Activated B cell treated with CpG ODN at 0.5 μM for 24 hours (primary cell): ENCODE measurements around the gene TBX6. TPM values are rescaled to one million over a fixed set of nuclear protein-coding genes. Genes with fewer than 3 reads are reported as not detected.

ENCODE experiments used
- ATAC-seq: fragments of 200-7000 bp; cut with Tn5 transposase; one replicate; pipeline ENCODE4 v1.10.0; 2021; ENCODE audit warnings: low read depth, mild to moderate bottlenecking, moderate library complexity
- CTCF ChIA-PET: fragments of 350-600 bp; sonication (Branson Sonifier 250); formaldehyde crosslinking; loops from one replicate; lab custom pipeline; 2021; ENCODE audit warnings: antibody characterized with exemption; lab: Charles Lee
- POLR2A ChIA-PET: fragments of 350-600 bp; sonication (Branson Sonifier 250); formaldehyde crosslinking; loops from one replicate; lab custom pipeline; 2021; ENCODE audit warnings: antibody characterized with exemption; lab: Charles Lee
- DNase-seq: peaks from one replicate; pipeline ENCODE4 v3.0.0; 2022
- H3K27ac Mint-ChIP-seq: one replicate; pipeline ENCODE4 v1.8.0; 2020; ENCODE audit warnings: mixed read lengths
- H3K27me3 Mint-ChIP-seq: one replicate; pipeline ENCODE4 v1.8.0; 2021; ENCODE audit warnings: mixed read lengths
- H3K36me3 Mint-ChIP-seq: one replicate; pipeline ENCODE4 v1.8.0; 2021; ENCODE audit warnings: low read depth, mixed read lengths
- H3K4me1 Mint-ChIP-seq: one replicate; pipeline ENCODE4 v1.8.0; 2021; ENCODE audit warnings: mixed read lengths
- H3K4me3 Mint-ChIP-seq: one replicate; pipeline ENCODE4 v1.8.0; 2020; ENCODE audit warnings: mild to moderate bottlenecking, mixed read lengths
- H3K9me3 Mint-ChIP-seq: one replicate; pipeline ENCODE4 v1.8.0; 2020; ENCODE audit warnings: mixed read lengths
- CTCF ChIP-seq: fragments of 200-600 bp; IDR thresholded peaks from one replicate; pipeline ENCODE4 v1.8.0; 2022; ENCODE audit warnings: antibody characterized with exemption, mild to moderate bottlenecking
- intact Hi-C: fragments of 100-400 bp; cut with micrococcal nuclease; formaldehyde crosslinking; loops from one replicate; pipeline ENCODE4 v1.15.1; 2024
- total RNA-seq: library from RNA; stranded (reverse); gene quantifications from 2 replicates; pipeline ENCODE4 v1.2.3, GENCODE V29; 2022

Gene TBX6
- total RNA-seq, 1 donor from 2014 or later = 2.3 TPM

GRCh38 chr16:30060346-30060745 lies 31.4 kb downstream of the TBX6 start:
- no peak overlapping the region for H3K27ac Mint-ChIP-seq
- no peak for TF ChIP-seq CTCF
- H3K4me1 Mint-ChIP-seq = peaks cover 9% of the 10 kb centered on the region
- ChIA-PET CTCF (no interaction called here), POLR2A (interaction anchor here (0.6 kb wide), 1 partner anchor 1729 kb away, joined by 6 read pairs; no protein-coding TSS in a partner anchor)
- H3K9me3 Mint-ChIP-seq = no peaks in the 10 kb centered on the region
- ATAC-seq (no peak), DNase-seq (no peak)
- no peak overlapping the region for H3K4me3 Mint-ChIP-seq
- intact Hi-C loops = loop anchor here (10.0 kb wide), 2 partner anchors 344 to 594 kb away; partner anchors contain the start of genes FBRS, PRR14 and ZNF771
- peaks cover 5% of the 10 kb centered on the region for H3K36me3 Mint-ChIP-seq
- H3K27me3 Mint-ChIP-seq = no peaks in the 10 kb centered on the region

- intact Hi-C loops = no loop called here
- DNase-seq (no peak), ATAC-seq (peak; percentile 38)
- Mint-ChIP-seq H3K27ac (no peak overlapping the region), H3K9me3 (no peaks in the 10 kb centered on the region), H3K36me3 (no peaks in the 10 kb centered on the region), H3K27me3 (no peaks in the 10 kb centered on the region), H3K4me3 (peak overlapping the region; percentile 16), H3K4me1 (peaks cover 9% of the 10 kb centered on the region)
- no peak for TF ChIP-seq CTCF
- ChIA-PET CTCF (interaction anchor here (1.2 to 1.3 kb wide), 2 partner anchors 10 to 37 kb away, joined by 3 read pairs; partner anchors contain the start of genes ALDOA and TBX6), POLR2A (interaction anchor here (1.4 kb wide), 2 partner anchors 10 to 29 kb away, joined by 3 to 8 read pairs; partner anchors contain the start of gene ALDOA)
Observed at GRCh38 chr16:30054959-30055553, 36.7 kb downstream of the TBX6 start.

GRCh38 chr16:30054451-30054850 lies 37.3 kb downstream of the TBX6 start:
- POLR2A ChIA-PET = interaction anchor here (1.4 kb wide), 2 partner anchors 11 to 30 kb away, joined by 3 to 8 read pairs; partner anchors contain the start of gene ALDOA
- ATAC-seq = no peak
- Mint-ChIP-seq H3K9me3 (no peaks in the 10 kb centered on the region), H3K4me3 (peak overlapping the region; percentile 53), H3K4me1 (peaks cover 9% of the 10 kb centered on the region), H3K27ac (peak overlapping the region; percentile 53), H3K27me3 (no peaks in the 10 kb centered on the region), H3K36me3 (no peaks in the 10 kb centered on the region)
- CTCF ChIA-PET = interaction anchor here (1.2 to 1.3 kb wide), 2 partner anchors 11 to 37 kb away, joined by 3 read pairs; partner anchors contain the start of genes ALDOA and TBX6
- intact Hi-C loops = no loop called here
- DNase-seq = no peak
- no peak for TF ChIP-seq CTCF

GRCh38 chr16:30053376-30054015 lies 38.2 kb downstream of the TBX6 start:
- no peaks in the 10 kb centered on the region for H3K36me3 Mint-ChIP-seq
- peak overlapping the region; percentile 12 for H3K27ac Mint-ChIP-seq
- TF ChIP-seq CTCF = no peak
- CTCF ChIA-PET = interaction anchor here (0.7 to 1.6 kb wide), 3 partner anchors 10 to 80 kb away, joined by 3 to 4 read pairs (median 3); partner anchors contain the start of gene TAOK2
- DNase-seq = no peak
- peak; percentile 20 for ATAC-seq
- H3K4me3 Mint-ChIP-seq = peak overlapping the region; percentile 84
- H3K9me3 Mint-ChIP-seq = no peaks in the 10 kb centered on the region
- POLR2A ChIA-PET = interaction anchor here (1.0 to 3.0 kb wide), 3 partner anchors 8 to 22 kb away, joined by 3 to 27 read pairs (median 6); partner anchors contain the start of genes ALDOA and TLCD3B
- intact Hi-C loops = loop anchor here (1.0 kb wide), 3 partner anchors 12 to 190 kb away; partner anchors contain the start of genes ALDOA and CDIPT
- no peaks in the 10 kb centered on the region for H3K27me3 Mint-ChIP-seq
- peaks cover 9% of the 10 kb centered on the region for H3K4me1 Mint-ChIP-seq
